Measurements from ENCODE around the gene ARL5C.

DNA sequence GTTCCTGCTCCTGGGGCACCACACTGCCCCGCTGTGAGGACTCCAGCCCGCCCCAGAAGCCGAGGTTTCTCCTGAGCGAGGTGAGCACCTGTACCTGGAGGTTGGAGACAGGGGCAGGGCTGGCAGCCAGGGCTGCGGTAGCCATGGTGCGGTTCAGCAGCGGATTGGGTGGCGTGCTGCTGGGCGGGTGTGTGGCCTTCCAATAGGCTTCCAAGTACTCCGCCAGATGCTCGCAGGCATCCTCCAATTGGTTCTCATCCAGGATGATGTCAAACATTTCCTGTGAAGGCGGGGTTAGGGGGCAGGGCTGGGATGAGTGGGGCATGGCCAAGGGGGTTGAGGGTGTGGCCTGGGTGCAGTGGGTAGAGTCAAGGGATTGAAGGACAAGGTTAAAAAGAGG is 11.3 kb upstream of the ARL5C start:
- TF ChIP-seq, protein P1, sequence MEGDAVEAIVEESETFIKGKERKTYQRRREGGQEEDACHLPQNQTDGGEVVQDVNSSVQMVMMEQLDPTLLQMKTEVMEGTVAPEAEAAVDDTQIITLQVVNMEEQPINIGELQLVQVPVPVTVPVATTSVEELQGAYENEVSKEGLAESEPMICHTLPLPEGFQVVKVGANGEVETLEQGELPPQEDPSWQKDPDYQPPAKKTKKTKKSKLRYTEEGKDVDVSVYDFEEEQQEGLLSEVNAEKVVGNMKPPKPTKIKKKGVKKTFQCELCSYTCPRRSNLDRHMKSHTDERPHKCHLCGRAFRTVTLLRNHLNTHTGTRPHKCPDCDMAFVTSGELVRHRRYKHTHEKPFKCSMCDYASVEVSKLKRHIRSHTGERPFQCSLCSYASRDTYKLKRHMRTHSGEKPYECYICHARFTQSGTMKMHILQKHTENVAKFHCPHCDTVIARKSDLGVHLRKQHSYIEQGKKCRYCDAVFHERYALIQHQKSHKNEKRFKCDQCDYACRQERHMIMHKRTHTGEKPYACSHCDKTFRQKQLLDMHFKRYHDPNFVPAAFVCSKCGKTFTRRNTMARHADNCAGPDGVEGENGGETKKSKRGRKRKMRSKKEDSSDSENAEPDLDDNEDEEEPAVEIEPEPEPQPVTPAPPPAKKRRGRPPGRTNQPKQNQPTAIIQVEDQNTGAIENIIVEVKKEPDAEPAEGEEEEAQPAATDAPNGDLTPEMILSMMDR (IDR thresholded peaks at IDR 0.05; ENCODE audit: insufficient read depth, low read length, poor library complexity, severe bottlenecking) = no peak
- no peak for TF ChIP-seq EZH2phosphoT487 (conservative IDR thresholded peaks at IDR 0.05; ENCODE audit: low read length)

All from SU-DHL-6 (cell line).